HepG2 (cell line): ENCODE measurements around the gene TOX4. TPM values are rescaled to one million over a fixed set of nuclear protein-coding genes. Genes with fewer than 3 reads are reported as not detected.
A peak's percentile ranks its signal among the peaks of the same experiment; 100 is the strongest.

ENCODE experiments used
- ATAC-seq: fragments of 200-7000 bp; cut with Tn5 transposase; 3 replicates; pipeline ENCODE4 v1.9.1; 2020; ENCODE audit warnings: mild to moderate bottlenecking, moderate library complexity
- BruUV-seq: library from RNA; stranded (reverse); fragments of 400-500 nt; replicated peaks from 2 replicates; lab custom pipeline; 2021; lab: Mats Ljungman, UMichigan
- CTCF ChIA-PET: fragments of 300-600 bp; formaldehyde crosslinking; extraction: SDS; loops from one replicate; lab custom pipeline; 2021; ENCODE audit warnings: low total read pairs, inconsistent platforms, low intra/inter-chr PET ratio; lab: Yijun Ruan, JAX
- POLR2A ChIA-PET: fragments of 350-600 bp; sonication (Branson Sonifier 250); formaldehyde crosslinking; loops from one replicate; lab custom pipeline; 2020; ENCODE audit warnings: antibody characterized with exemption, inconsistent platforms; lab: Yijun Ruan, JAX
- DNase-seq: peaks from one replicate; pipeline ENCODE4 v3.0.0-alpha.2; 2015; ENCODE audit warnings: low spot score
- FAIRE-seq: peaks from 3 replicates; lab custom pipeline; 2011; peaks lifted over from hg19 to GRCh38; lab: Jason Lieb, UNC
- H2AFZ ChIP-seq: one replicate; pipeline ENCODE4 v1.6.1; 2011; ENCODE audit warnings: low read length, inconsistent platforms
- H3K27ac ChIP-seq: fragments of 300-600 bp; 3 replicates; pipeline ENCODE4 v1.8.0; 2011; ENCODE audit warnings: mixed run types, mild to moderate bottlenecking, mixed read lengths, low read length, inconsistent platforms; ENCODE audit not compliant: insufficient read depth; ENCODE audit errors: extremely low read length
- H3K27me3 ChIP-seq, 2 experiments: fragments of 200-600 bp in 1 of 2; 2 replicates in 1 of 2; 3 replicates in 1 of 2; pipeline versions ENCODE4 v1.6.0 to v1.8.0; 2011; ENCODE audit warnings: low read length in 2 of 2, mild to moderate bottlenecking in 2 of 2, moderate library complexity in 2 of 2, inconsistent platforms in 1 of 2; ENCODE audit not compliant: insufficient read depth in 2 of 2, control insufficient read depth in 1 of 2
- H3K36me3 ChIP-seq, 2 experiments: fragments of 200-600 bp in 1 of 2; replicated peaks in 1 of 2; 2 replicates in 1 of 2; 3 replicates in 1 of 2; pipeline versions ENCODE4 v1.5.1 to v1.8.0; 2011; ENCODE audit warnings: low read length in 2 of 2, inconsistent platforms in 1 of 2; ENCODE audit not compliant: insufficient read depth in 2 of 2, control insufficient read depth in 1 of 2
- H3K4me1 ChIP-seq: 2 replicates; pipeline ENCODE4 v1.5.1; 2012; ENCODE audit warnings: low read length, inconsistent platforms; ENCODE audit not compliant: insufficient read depth
- H3K4me2 ChIP-seq: 2 replicates; pipeline ENCODE4 v1.6.0; 2011; ENCODE audit warnings: low read depth, low read length, inconsistent platforms
- H3K4me3 ChIP-seq, 3 experiments: fragments of 200-600 bp in 1 of 3; sonication (generic), shearing (Covaris generic) in 1 of 3; replicated peaks in 1 of 3; 2 replicates each; pipeline ENCODE4 v1.5.1; 2011 to 2016; ENCODE audit warnings: low read length in 3 of 3, inconsistent platforms in 2 of 3, low read depth in 2 of 3, mild to moderate bottlenecking in 2 of 3, control low read depth in 1 of 3, mixed read lengths in 1 of 3; ENCODE audit not compliant: insufficient read depth in 1 of 3
- H3K79me2 ChIP-seq: one replicate; pipeline ENCODE4 v1.6.1; 2011; ENCODE audit warnings: low read length, inconsistent platforms; ENCODE audit not compliant: insufficient read depth
- H3K9ac ChIP-seq: 2 replicates; pipeline ENCODE4 v1.6.0; 2011; ENCODE audit warnings: mild to moderate bottlenecking, low read depth, low read length, inconsistent platforms; ENCODE audit not compliant: insufficient read depth
- H3K9me3 ChIP-seq: 2 replicates; pipeline ENCODE4 v1.5.1; 2012; ENCODE audit warnings: mild to moderate bottlenecking, low read length
- H4K20me1 ChIP-seq: 2 replicates; pipeline ENCODE4 v1.6.0; 2011; ENCODE audit warnings: inconsistent platforms, mild to moderate bottlenecking, low read length, moderate library complexity; ENCODE audit not compliant: insufficient read depth
- IKZF4 ChIP-seq: sonication (generic); formaldehyde crosslinking; IDR thresholded peaks from 2 replicates; pipeline ENCODE4 v1.5.1; 2020; ENCODE audit warnings: borderline replicate concordance, mild to moderate bottlenecking, low read depth, missing genetic modification reagents; ENCODE audit errors: not compliant biosample characterization
- NRL ChIP-seq: sonication (generic); formaldehyde crosslinking; IDR thresholded peaks from 2 replicates; pipeline ENCODE4 v1.5.0; 2020; ENCODE audit warnings: missing genetic modification reagents, mild to moderate bottlenecking, moderate library complexity, borderline replicate concordance
- U2AF1 ChIP-seq: fragments of 200-400 bp; formaldehyde crosslinking; optimal IDR thresholded peaks from 2 replicates; pipeline ENCODE3; 2017; ENCODE audit warnings: mild to moderate bottlenecking, low read depth, low read length
- ZNF484 ChIP-seq: sonication (generic); formaldehyde crosslinking; IDR thresholded peaks from 2 replicates; pipeline ENCODE4 v1.5.1; 2020; ENCODE audit warnings: mild to moderate bottlenecking, low read depth, missing genetic modification reagents, borderline replicate concordance
- WGBS: methylation state at CpG from one replicate; pipeline ENCODE4 v1.1.6; 2017; ENCODE audit warnings: low lambda C conversion rate; 5-methylcytosine and 5-hydroxymethylcytosine counted together
- in situ Hi-C: cut with HindIII; loops from 2 replicates; pipeline ENCODE4 v1.10.0; 2017; ENCODE audit warnings: low pct_unique_long_range_greater_than_20kb; ENCODE audit not compliant: extremely low pct_ligation_motif_present
- intact Hi-C: fragments of 100-400 bp; cut with micrococcal nuclease; formaldehyde crosslinking; loops from one replicate; pipeline ENCODE4 v1.10.0; 2022; ENCODE audit not compliant: unreplicated experiment
- polyA plus RNA-seq, 8 experiments: library from polyadenylated mRNA; depleted of rRNA in 3 of 8; stranded (reverse) in 7 of 8; unstranded in 1 of 8; fragments of >200 nt; fragmentation: Illumina TruSeq in 4 of 8; extraction: Trizol in 4 of 8; gene quantifications; 2 replicates each; pipeline versions ENCODE4 v1.2.1 to v1.2.3, GENCODE V29; 2011 to 2016; ENCODE audit warnings: low read depth in 4 of 8, missing spikeins in 1 of 8, mixed read lengths in 1 of 8; ENCODE audit not compliant: insufficient read depth in 1 of 8
- total RNA-seq, 5 experiments: library from RNA; depleted of rRNA; stranded (reverse); fragments of >200 nt; fragmentation: Illumina TruSeq; extraction: Trizol; gene quantifications; 2 replicates each; pipeline ENCODE4 v1.2.3, GENCODE V29; 2016; ENCODE audit warnings: low read depth in 1 of 5
- TF ChIP-seq, protein P1 (sequence below): sonication (generic); formaldehyde crosslinking; IDR thresholded peaks from 2 replicates; pipeline ENCODE4 v1.9.0; 2022; ENCODE audit warnings: missing genetic modification reagents, mild to moderate bottlenecking, borderline replicate concordance
- TF ChIP-seq, protein P2 (sequence below): sonication (generic); formaldehyde crosslinking; conservative IDR thresholded peaks from 2 replicates; pipeline ENCODE4 v1.8.1; 2023; ENCODE audit warnings: missing genetic modification reagents

Gene TOX4
- total and polyA plus RNA-seq, 2 of the 13 experiments (the other 11 are each of a cell fraction or from before 2014, with no cell fraction given) = 71.8 to 163 TPM

DNA sequence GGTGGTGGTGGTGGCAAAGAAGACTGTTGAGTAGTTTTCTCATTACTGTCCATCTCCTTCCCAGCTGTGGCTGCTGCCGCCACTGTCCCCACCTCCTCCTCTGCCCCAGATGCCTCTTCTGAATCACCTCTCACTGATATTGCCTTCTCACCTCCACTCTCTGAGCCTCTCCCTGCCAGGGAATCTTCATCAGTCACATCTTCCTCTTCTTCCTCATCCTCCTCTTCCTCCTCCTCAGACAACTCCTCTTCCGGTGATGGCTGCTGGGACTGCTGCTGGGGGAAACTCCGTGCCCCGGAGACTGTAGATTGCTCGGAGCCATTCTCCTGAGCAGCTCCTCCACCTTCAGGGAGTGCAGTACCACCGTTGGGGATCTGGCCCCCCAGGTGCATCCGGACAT, 46.2 kb downstream of the TOX4 start:
- peaks cover 26% of the 10 kb centered on the region for H3K4me1 ChIP-seq
- no peaks in the 10 kb centered on the region for H4K20me1 ChIP-seq
- WGBS = 77% methylated on average over 6 of the region's 7 CpGs
- no peak overlapping the region for H2AFZ ChIP-seq
- no peak overlapping the region for H3K4me3 ChIP-seq
- FAIRE-seq (no peak), DNase-seq (no peak), ATAC-seq (no peak)
- BruUV-seq = no TSS peak
- H3K9ac ChIP-seq = no peak overlapping the region
- in situ Hi-C loops = no loop called here
- H3K27ac ChIP-seq = no peak overlapping the region
- no peaks in the 10 kb centered on the region for H3K79me2 ChIP-seq
- intact Hi-C loops = no loop called here
- no peaks in the 10 kb centered on the region for H3K27me3 ChIP-seq
- H3K36me3 ChIP-seq = no peaks in the 10 kb centered on the region
- TF ChIP-seq U2AF1 = no peak
- no peak for TF ChIP-seq NRL (CRISPR knock-in tag)
- TF ChIP-seq IKZF4 (CRISPR knock-in tag) = no peak
- TF ChIP-seq ZNF484 (CRISPR knock-in tag) = no peak
- TF ChIP-seq, protein P1, sequence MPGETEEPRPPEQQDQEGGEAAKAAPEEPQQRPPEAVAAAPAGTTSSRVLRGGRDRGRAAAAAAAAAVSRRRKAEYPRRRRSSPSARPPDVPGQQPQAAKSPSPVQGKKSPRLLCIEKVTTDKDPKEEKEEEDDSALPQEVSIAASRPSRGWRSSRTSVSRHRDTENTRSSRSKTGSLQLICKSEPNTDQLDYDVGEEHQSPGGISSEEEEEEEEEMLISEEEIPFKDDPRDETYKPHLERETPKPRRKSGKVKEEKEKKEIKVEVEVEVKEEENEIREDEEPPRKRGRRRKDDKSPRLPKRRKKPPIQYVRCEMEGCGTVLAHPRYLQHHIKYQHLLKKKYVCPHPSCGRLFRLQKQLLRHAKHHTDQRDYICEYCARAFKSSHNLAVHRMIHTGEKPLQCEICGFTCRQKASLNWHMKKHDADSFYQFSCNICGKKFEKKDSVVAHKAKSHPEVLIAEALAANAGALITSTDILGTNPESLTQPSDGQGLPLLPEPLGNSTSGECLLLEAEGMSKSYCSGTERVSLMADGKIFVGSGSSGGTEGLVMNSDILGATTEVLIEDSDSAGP = 0 out of 2 replicates have a peak, but pooled peaks have one; percentile 7
- TF ChIP-seq, protein P2, sequence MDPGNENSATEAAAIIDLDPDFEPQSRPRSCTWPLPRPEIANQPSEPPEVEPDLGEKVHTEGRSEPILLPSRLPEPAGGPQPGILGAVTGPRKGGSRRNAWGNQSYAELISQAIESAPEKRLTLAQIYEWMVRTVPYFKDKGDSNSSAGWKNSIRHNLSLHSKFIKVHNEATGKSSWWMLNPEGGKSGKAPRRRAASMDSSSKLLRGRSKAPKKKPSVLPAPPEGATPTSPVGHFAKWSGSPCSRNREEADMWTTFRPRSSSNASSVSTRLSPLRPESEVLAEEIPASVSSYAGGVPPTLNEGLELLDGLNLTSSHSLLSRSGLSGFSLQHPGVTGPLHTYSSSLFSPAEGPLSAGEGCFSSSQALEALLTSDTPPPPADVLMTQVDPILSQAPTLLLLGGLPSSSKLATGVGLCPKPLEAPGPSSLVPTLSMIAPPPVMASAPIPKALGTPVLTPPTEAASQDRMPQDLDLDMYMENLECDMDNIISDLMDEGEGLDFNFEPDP = 0 out of 2 replicates have a peak, but pooled peaks have one; percentile 43
- POLR2A ChIA-PET = interaction anchor here (1.0 to 10.8 kb wide), 2 partner anchors 10 to 15 kb away, joined by 3 to 173 read pairs; partner anchors contain the start of gene METTL3
- H3K9me3 ChIP-seq = no peaks in the 10 kb centered on the region
- no peak overlapping the region for H3K4me2 ChIP-seq
- CTCF ChIA-PET = no interaction called here
